RWPE2 (cell line): ENCODE measurements around the gene NEK6.

ENCODE experiments used
- ATAC-seq: fragments of 200-7000 bp; cut with Tn5 transposase; 3 replicates; pipeline ENCODE4 v1.9.1; 2021; ENCODE audit warnings: low read depth
- DNase-seq: peaks from one replicate; pipeline ENCODE4 v3.0.0-alpha.2; 2020; ENCODE audit warnings: low spot score
- H3K27ac ChIP-seq: fragments of 450-650 bp; 2 replicates; pipeline ENCODE4 v1.5.1; 2017; ENCODE audit warnings: mild to moderate bottlenecking; ENCODE audit not compliant: poor library complexity, severe bottlenecking
- H3K27me3 ChIP-seq: fragments of 250-450 bp; sonication (Bioruptor Pico); 2 replicates; pipeline ENCODE4 v1.5.1; 2021; ENCODE audit warnings: mild to moderate bottlenecking, moderate library complexity; ENCODE audit not compliant: insufficient read depth, poor library complexity, severe bottlenecking
- H3K36me3 ChIP-seq: fragments of 250-450 bp; sonication (Bioruptor Pico); 2 replicates; pipeline ENCODE4 v1.5.1; 2020; ENCODE audit warnings: low read depth, mild to moderate bottlenecking, moderate library complexity
- H3K4me1 ChIP-seq: fragments of 250-450 bp; sonication (Bioruptor Pico); 2 replicates; pipeline ENCODE4 v1.5.1; 2021; ENCODE audit warnings: mild to moderate bottlenecking, moderate library complexity; ENCODE audit not compliant: insufficient read depth, poor library complexity, severe bottlenecking
- H3K4me3 ChIP-seq: fragments of 250-450 bp; sonication (Bioruptor Pico); 2 replicates; pipeline ENCODE4 v1.5.1; 2021; ENCODE audit warnings: mild to moderate bottlenecking, moderate library complexity; ENCODE audit not compliant: severe bottlenecking
- H3K9me3 ChIP-seq: fragments of 250-450 bp; sonication (Bioruptor Pico); 2 replicates; pipeline ENCODE4 v1.5.1; 2021; ENCODE audit warnings: mild to moderate bottlenecking, moderate library complexity; ENCODE audit not compliant: severe bottlenecking
- TF ChIP-seq, protein P1 (sequence below): fragments of 450-650 bp; IDR thresholded peaks from one replicate; pipeline ENCODE4 v1.5.1; 2017; ENCODE audit warnings: mild to moderate bottlenecking, moderate library complexity; ENCODE audit not compliant: poor library complexity, severe bottlenecking

Gene NEK6

DNA sequence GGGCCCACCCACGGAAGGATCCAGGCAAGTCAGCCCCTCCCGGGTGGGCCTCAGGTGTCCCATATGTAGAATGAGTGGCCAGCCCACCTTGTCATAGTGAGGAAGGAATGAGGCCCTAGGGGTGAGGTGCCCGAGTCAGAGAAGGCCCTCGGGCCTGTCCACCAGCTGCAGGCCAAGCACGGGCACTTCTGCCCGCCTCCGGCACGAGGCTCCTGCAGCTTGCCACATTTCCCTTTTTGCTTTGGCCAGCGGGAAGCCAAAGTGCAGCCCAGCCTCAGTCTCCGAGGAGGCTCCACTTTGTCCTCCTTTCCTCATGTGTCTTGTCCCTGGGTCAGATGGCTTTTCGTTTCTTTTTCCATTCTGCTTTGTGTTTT is 84.6 kb downstream of the NEK6 start:
- peaks cover 71% of the 10 kb centered on the region for H3K36me3 ChIP-seq
- TF ChIP-seq, protein P1, sequence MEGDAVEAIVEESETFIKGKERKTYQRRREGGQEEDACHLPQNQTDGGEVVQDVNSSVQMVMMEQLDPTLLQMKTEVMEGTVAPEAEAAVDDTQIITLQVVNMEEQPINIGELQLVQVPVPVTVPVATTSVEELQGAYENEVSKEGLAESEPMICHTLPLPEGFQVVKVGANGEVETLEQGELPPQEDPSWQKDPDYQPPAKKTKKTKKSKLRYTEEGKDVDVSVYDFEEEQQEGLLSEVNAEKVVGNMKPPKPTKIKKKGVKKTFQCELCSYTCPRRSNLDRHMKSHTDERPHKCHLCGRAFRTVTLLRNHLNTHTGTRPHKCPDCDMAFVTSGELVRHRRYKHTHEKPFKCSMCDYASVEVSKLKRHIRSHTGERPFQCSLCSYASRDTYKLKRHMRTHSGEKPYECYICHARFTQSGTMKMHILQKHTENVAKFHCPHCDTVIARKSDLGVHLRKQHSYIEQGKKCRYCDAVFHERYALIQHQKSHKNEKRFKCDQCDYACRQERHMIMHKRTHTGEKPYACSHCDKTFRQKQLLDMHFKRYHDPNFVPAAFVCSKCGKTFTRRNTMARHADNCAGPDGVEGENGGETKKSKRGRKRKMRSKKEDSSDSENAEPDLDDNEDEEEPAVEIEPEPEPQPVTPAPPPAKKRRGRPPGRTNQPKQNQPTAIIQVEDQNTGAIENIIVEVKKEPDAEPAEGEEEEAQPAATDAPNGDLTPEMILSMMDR: no peak

DNA sequence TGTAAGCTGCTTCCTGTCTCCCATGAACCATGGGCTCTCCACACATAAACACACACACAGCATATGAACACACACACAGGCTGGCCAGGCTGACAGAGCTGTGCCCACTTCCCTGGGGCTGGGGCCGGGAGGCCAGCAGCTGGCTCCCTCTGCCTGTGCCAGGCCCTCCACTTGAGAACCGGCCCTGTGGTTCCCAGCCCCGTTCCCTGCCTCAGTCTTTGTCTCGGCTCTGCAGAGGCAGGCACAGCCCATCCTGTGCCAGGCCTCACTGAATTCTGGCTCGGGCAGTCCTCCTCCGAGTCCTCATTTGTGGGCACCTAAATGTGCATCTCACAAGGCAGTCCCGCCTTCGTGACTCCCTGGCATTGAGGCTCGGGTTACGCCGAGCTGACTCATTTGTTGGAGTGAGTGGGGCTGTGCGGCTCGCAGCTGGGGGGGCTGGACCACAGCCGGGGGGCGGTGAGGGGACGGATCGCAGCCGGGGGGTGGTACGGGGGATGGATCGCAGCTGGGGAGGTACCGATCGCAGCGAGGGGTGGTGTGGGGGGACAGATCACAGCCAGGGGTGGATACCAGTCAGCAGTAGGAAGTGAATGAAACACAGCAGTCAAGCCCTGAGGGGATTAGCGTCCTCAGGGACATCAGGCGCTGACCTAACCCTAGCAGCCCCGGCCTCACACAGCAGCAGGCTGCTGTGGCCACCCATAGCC is 85.2 kb downstream of the NEK6 start:
- H3K4me3 ChIP-seq: no peak overlapping the region
- peak overlapping the region; percentile 45 for H3K27ac ChIP-seq
- peak; percentile 87 for ATAC-seq
- no peaks in the 10 kb centered on the region for H3K27me3 ChIP-seq
- H3K36me3 ChIP-seq: peaks cover 71% of the 10 kb centered on the region
- peaks cover 4% of the 10 kb centered on the region for H3K4me1 ChIP-seq
- no peaks in the 10 kb centered on the region for H3K9me3 ChIP-seq
- DNase-seq: no peak
- TF ChIP-seq, protein P1: no peak

More for the DNA sequence above, 84.6 kb downstream of the NEK6 start:
- Histone ChIP-seq H3K4me3 (no peak overlapping the region), H3K4me1 (peaks cover 4% of the 10 kb centered on the region), H3K27ac (peak overlapping the region; percentile 45), H3K27me3 (no peaks in the 10 kb centered on the region), H3K9me3 (no peaks in the 10 kb centered on the region)
- no peak for DNase-seq
- ATAC-seq: no peak

- Histone ChIP-seq H3K36me3 (peaks cover 71% of the 10 kb centered on the region), H3K9me3 (no peaks in the 10 kb centered on the region), H3K4me1 (peaks cover 4% of the 10 kb centered on the region), H3K27ac (peak overlapping the region; percentile 45), H3K27me3 (no peaks in the 10 kb centered on the region), H3K4me3 (no peak overlapping the region)
- no peak for ATAC-seq
- TF ChIP-seq, protein P1: no peak
- no peak for DNase-seq
Observed at GRCh38 chr9:124343533-124344290, 86.0 kb downstream of the NEK6 start.

GRCh38 chr9:124344291-124345050 is 86.7 kb downstream of the NEK6 start:
- peaks cover 73% of the 10 kb centered on the region for H3K36me3 ChIP-seq
- TF ChIP-seq, protein P1: no peak
- DNase-seq (no peak), ATAC-seq (no peak)
- H3K27ac ChIP-seq: no peak overlapping the region
- peaks cover 4% of the 10 kb centered on the region for H3K4me1 ChIP-seq
- H3K27me3 ChIP-seq: no peaks in the 10 kb centered on the region
- H3K9me3 ChIP-seq: no peaks in the 10 kb centered on the region
- H3K4me3 ChIP-seq: no peak overlapping the region
